ENCODE measurements around the gene NAGS.
"Not testable (repeated sequence)": the region's sequence is repeated elsewhere in the genome, so short reads cannot be mapped to it uniquely, and the experiment has no call there.

The NAGS gene

GRCh38 chr17:43983515-43984411, 20.7 kb upstream of the NAGS start:
- no peak for DNase-seq

GRCh38 chr17:43984521-43984920, 19.9 kb upstream of the NAGS start:
- DNase-seq, result no peak

GRCh38 chr17:43986225-43986981, 18.0 kb upstream of the NAGS start:
- no peak for DNase-seq

- DNase-seq, result no peak
Measured at GRCh38 chr17:43987131-43988021, 17.0 kb upstream of the NAGS start.

GRCh38 chr17:43988301-43988700, 16.1 kb upstream of the NAGS start:
- DNase-seq, result no peak

GRCh38 chr17:43992641-43993040, 11.8 kb upstream of the NAGS start:
- DNase-seq, result no peak

GRCh38 chr17:43994272-43995149, 9.9 kb upstream of the NAGS start:
- DNase-seq, result peak; percentile 62

GRCh38 chr17:43995150-43995471, 9.3 kb upstream of the NAGS start:
- no peak for DNase-seq

- DNase-seq, result not testable (repeated sequence)
Measured at GRCh38 chr17:43997180-43997579, 7.2 kb upstream of the NAGS start.

GRCh38 chr17:43998552-43998951, 5.9 kb upstream of the NAGS start:
- DNase-seq, result peak; percentile 67

GRCh38 chr17:43999024-43999423, 5.4 kb upstream of the NAGS start:
- no peak for DNase-seq

- no peak for DNase-seq
Measured at GRCh38 chr17:44000141-44000860, 4.1 kb upstream of the NAGS start.

- no peak for DNase-seq
Measured at GRCh38 chr17:44000871-44001460, 3.5 kb upstream of the NAGS start.

GRCh38 chr17:44001461-44001920, 2.9 kb upstream of the NAGS start:
- no peak for DNase-seq

- peak; percentile 81 for DNase-seq
Measured at GRCh38 chr17:44002141-44002848, 2.1 kb upstream of the NAGS start.

GRCh38 chr17:44004761-44005526, 522 bp downstream of the NAGS start:
- no peak for DNase-seq

- DNase-seq, result no peak
Measured at GRCh38 chr17:44005527-44006271, 1.3 kb downstream of the NAGS start.

- no peak for DNase-seq
Measured at GRCh38 chr17:44006272-44006597, 1.8 kb downstream of the NAGS start.

Measured in fibroblast of upper back skin (primary cell).